HG03460 (cell line): ENCODE results near the gene NUP107.
A peak's percentile ranks its signal among the peaks of the same experiment; 100 is the strongest.

ENCODE experiments used
- ATAC-seq: cut with Tn5 transposase; IDR thresholded peaks from one replicate; pipeline ENCODE4 v1.9.1; 2021; ENCODE audit not compliant: unreplicated experiment

NUP107 gene

DNA sequence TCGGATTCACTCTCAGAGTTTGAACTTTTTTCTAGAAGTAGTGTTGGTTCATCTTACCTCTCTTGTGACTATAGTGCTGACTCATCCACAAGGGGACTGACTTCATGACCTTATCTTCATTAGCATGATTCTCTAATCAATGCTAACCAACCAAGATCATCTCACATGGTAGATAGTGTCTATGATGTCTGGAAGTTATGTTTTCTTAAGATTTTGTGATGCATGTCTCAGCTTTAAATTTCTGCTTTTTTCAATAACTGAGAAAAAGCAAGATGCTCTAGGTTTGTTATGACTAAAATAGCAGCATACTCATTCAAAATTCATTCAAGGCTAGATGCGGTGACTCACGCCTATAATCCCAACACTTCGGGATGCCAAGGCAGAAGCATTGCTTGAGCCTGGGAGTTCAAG is 46.9 kb downstream of the NUP107 start:
- no peak for ATAC-seq

DNA sequence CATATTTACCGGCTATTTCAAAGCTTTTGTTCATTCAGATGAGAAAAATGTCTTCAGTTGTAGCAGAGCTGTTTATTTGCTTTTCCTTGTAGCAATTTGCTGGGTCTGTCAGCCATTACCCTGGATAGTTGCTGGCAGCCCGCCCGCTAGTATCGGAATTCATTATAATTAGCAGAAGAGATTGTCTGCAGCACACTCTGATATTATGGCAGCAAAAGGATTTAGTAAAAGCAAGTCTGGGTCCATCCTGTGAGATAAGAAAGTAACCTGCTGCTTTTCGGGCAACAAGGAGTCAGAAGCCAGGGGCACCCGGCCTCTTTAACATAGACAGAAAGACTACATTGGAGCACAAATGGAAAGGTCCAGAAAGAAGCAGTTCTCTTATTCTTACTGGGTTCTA is 53.1 kb downstream of the NUP107 start:
- no peak for ATAC-seq

DNA sequence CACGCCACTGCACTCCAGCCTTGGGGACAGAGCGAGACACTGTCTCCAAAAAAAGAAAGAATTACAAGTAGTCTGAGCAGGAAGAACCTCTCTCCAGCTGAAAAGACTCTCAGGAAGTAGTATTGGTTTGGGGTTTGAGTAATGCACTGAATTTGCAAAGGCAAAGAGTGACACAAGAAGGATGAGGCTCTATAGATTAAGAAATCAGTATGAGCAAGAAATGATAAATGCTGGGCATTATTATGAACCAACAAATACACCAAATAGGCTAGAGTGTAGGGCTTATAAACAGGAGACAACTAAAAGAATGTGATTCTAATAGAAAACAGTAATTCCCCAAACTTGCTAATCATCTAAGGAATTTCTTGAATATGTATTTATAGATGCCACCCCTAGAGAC is 56.6 kb downstream of the NUP107 start:
- no peak for ATAC-seq

DNA sequence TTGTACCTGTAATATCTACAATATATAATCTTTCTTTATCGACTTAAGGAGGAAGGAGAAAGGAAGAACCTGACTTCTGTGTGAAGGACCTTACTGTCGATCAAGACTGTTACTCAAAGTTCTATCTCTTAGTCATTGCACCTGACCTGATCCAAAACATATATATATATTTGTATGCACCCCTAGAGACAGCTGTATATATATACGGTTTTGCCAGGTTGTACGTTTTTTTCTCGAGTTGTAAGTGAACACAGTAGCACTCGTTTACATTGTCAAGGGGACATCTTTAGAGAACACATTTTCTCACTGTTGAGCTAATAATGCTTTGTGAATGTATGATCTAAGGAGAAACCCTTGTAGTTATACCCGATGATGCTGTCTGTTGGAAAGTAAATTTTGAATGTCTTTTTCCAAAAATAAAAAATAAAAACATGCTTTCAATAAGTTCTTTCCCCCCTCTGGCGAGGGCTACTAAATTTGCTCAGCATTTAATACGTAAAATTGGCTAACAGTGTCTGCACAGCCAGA is 58.7 kb downstream of the NUP107 start:
- ATAC-seq: no peak

DNA sequence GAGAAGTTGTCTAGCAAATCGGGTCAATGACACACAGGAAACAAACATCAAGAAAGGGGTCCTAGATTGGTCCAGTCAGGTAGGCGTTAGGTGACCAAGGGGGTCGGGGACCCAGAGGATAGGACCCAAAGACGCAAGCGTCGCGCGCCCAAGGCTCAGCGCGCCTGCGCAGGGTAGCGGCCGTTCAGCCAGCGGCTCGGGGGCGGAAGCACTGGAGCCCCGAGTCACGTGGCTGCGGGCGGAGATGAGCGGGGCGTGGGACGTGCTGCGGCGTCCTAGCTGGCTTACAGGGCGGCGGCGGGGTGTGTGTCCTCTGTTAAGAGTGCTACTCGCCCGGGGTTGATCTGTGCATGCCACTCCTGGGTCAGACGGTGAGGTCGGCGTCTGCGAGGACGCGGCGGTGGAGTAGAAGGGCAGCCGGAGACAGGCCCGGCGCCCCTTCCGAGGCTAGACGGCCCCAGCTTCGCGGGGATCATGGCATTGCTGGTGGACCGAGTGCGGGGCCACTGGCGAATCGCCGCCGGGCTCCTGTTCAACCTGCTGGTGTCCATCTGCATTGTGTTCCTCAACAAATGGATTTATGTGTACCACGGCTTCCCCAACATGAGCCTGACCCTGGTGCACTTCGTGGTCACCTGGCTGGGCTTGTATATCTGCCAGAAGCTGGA is 59.3 kb downstream of the NUP107 start, which contains the start of gene SLC35E3:
Gene SLC35E3, plus strand, starts transcription at position 273 of the 668 bp plus-strand sequence. Its CDS starts 202 bp downstream, at position 475.
- ATAC-seq: peak; percentile 97

DNA sequence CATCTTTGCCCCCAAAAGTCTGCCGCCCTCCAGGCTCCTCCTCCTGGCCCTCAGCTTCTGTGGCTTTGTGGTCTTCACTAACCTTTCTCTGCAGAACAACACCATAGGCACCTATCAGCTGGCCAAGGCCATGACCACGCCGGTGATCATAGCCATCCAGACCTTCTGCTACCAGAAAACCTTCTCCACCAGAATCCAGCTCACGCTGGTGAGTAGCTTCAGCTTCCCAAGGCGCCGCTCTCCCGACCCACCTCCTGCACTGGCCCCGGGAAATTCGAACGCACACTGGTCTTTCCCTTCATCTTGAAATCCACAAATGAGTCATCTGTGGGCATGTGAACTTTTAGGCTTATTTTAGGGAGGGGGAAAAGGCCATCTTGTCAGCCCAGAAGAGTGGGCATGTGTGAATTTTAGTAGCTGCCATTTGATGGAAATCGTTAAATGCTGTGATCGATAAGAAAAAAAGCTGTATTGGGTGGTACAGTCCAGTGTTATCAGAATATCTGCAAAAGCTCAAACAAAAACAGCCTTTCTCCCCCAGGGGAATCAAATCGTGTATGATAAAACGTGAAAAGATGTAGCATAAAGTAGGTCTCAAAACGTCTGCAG is 59.9 kb downstream of the NUP107 start:
- peak; percentile 41 for ATAC-seq

DNA sequence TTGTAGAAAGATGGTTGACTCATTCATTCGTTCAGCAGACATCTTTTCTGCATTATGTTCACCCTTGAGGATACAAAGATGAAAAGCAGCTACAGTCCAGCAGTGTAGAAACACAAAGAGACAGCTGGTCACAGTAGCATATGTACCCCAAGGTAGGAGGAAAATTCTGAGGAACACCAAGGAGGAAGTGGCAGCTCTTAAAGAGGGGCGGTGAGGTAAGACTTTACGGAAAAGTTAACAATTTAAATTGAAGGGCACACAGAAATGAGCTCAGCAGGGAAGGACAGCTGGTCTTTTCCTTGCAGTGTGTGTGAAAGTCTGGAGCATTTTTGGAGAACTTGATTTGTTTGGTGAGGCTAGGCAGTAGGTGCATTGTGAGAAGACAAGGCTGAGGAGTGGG is 62.7 kb downstream of the NUP107 start:
- ATAC-seq: no peak

DNA sequence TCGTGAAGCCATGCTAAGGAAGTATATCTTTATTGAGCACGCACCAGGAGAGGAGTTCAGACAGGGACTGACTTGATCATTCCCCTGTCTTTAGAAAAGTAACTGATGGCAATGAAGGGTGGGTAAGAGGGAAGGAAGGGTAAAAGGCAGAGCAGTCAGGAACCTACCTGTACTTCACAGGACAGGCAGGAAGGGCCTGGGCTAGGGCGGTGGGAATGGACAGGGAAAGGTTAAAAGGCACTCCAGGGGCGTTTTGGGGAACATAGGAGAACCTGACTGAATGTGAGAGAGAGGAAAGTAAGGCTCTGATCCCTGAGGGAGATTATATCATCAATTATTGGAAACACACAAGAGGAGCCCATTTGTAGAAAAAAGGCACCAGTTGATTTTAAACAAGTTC is 63.1 kb downstream of the NUP107 start:
- no peak for ATAC-seq

DNA sequence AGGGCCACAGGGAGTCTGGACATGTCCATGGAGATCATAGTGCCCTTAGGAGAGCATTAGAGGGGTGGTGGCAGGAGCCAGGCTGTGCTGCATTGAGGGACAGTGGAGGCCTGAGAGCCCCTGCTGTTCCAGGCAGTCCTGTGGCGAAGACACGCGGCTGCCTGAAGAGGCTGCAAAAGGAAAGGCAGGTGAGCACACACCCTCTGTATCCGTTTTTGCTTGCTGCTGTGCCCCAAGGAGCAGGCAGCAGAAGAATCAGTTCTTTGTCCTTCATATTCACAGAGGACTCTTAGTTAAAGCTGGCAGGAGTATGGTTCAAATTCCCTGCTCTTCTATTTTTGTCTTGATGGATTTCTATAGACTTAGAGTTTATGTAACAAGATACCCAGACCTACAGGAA is 63.7 kb downstream of the NUP107 start:
- no peak for ATAC-seq

DNA sequence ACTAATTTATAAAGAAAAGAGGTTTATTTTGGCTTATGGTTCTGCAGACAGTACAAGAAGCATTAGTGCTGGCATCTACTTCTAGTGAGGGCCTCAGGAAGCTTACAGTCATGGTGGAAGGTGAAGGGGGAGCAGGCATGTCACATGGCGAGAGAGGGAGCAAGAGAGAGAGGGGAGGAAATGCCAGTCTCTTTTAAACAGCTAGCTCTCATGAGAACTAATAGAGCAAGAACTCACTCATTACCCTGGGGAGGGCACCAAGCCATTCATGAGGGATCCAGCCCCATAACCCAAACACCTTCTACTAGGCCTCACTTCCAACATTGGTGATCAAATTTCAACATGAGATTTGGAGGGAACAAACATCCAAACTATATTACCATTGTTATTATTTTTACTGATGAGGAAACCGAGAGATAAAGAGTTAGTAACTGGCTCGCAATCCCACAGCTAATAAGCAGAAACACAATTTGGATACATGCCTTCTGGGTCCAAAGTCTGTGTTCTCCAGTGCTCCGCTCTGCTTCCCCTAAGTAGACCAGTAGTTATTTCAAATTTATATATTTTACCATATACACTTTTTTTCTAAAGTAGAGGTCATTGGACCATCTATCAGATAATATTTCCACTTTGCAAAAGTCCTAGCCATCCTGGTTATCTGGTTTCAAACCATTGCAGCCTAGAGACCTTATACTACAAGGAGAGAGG is 68.9 kb downstream of the NUP107 start:
- ATAC-seq: no peak

DNA sequence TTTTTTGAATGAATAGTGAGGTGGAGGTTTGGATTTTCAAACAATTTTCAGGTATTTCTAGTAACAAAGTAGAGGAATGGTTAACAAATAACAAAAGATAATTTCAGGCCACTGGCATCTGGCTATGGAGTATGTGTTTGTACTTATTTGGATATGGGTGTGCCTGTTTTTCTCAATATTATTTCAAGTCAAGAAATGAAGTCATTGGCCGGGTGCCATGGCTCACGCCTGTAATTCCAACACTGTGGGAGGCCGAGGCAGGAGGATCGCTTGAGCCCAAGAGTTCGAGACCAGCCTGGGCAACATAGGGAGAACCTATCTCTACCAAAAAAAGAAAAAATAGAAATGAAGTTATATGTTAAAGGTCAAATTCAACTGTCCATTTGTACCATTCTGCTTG is 73.1 kb downstream of the NUP107 start:
- ATAC-seq: no peak

DNA sequence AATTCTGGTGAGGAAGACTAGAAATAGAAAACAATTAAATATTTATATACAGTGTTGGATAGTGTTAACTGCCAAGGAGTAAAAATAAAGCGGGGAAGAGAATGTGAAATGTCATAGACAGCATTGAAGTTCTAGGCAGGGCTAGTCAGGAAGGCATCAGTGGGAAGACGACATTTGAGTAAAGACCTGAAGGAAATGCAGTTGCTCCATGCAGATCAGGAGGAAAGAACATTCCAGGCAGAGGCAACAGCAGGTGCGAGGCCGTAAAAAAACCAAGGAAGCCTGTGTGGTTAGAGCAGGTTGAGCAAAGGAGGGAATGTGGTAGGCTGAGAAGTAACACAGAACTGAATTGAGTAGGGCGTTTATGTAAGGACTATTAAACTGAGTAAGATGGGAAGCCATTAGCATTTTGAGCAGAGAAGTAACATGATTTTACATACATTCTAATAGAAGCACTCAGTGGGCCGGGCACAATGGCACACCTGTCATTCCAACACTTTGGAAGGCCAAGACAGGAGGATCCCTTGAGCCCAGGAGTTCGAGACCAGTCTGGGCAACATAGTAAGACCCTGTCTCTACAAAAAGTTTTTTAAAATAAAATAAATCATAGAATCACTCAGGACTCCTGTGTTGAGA is 74.1 kb downstream of the NUP107 start:
- no peak for ATAC-seq

DNA sequence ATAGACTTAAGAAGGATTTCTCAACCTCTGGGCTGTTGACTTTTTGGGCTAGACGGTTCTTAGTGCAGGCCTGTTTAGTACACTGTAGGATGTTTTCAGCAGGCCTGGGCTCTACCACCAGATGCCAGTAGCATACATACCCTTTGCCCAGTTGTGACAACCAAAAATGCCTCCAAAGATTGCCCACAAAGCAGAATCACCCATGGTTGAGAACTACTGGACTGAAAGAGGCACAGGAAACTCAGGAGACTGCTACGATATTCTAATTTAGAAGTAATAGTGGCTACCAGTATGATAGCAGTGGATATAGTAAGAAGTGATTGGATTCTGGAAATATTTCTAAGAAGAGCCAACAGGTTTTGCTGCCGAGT is 74.6 kb downstream of the NUP107 start:
- no peak for ATAC-seq

DNA sequence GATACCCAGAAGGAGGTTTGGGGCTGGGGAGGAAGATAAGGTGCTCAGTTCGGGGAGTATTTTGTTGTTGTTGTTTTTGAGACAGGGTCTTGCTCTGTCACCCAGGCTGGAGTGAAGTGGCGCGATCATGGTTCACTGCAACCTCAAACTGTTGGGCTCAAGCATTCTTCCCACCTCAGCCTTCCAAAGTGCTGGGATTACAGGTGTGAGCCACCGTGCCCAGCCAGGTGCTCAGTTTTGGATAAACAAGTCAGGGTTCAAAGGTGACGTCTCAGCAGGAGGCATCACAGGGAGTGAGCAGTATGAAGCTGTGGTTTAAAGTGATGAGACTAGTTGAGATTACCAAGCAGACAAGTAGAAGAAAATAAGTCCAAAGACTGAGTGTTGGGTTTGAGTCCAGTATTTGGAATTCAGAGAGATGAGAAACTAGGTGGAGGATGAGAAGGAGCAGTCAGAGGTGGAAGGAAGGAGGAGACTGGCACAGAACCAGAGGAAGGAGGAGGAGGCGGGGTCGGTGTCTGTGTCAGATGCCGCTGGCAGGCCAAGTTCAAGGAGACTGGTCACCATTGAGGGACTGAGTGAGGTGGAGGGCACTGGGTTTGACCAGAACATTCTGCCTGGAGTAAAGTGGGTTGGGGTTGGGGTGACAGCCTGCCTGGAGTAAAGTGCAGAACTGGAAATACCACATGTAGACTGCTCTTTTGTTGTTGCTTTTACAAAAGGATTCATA is 75.3 kb downstream of the NUP107 start:
- no peak for ATAC-seq

DNA sequence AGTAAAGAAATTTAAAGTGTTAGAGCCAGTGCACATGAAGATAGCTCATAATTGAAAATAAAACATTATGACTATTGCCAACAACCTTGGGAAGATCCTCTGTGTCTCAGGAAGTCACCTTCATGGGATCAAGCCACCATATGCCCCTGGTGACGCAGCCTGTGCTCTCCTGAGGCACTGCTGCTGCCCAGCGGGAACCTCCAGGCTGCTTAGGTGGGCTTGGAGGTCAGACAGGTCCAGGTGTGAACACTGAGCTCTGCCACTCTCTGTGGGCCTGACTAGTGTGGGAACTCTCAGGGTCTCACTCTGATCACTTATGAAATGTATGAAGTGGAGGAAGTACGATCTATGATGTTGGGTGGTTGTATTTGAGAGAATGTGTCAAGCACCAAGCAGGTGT is 75.9 kb downstream of the NUP107 start:
- ATAC-seq: no peak

DNA sequence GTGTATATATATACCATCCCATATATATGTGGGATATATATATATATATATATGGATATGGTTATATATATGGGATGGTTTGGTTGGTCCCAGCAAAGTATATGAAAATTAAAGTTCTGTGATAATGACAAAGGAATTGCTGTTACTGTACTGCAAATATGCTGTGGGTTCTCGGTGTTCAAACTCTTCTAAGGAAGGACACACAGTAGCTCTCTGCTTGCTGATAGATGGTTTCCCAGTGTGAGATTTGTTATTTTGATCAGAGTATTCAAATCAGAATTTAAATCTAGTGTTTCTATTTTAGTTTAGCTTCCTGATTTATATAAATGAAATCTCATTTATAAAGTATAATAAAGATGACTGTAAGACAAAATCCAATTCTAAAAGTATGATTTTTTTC is 78.9 kb downstream of the NUP107 start:
- ATAC-seq: no peak

DNA sequence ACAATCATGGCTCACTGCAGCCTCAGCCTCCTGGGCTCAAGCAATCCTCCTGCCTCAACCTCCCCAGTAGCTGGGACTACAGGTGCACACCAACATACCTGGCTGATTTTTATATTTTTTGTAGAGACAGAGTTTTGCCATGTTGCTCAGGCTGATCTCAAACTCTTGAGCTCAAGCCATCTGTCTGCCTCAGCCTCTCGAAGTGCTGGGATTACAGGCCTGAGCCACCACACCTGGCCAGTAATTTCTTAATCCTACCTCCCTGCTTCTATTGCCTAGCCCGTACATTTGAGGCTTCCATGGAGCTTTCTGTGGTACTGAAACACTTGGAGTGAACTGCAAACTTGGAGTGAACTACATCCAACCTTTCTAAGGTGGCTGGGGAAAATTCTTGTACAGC is 79.9 kb downstream of the NUP107 start:
- no peak for ATAC-seq

DNA sequence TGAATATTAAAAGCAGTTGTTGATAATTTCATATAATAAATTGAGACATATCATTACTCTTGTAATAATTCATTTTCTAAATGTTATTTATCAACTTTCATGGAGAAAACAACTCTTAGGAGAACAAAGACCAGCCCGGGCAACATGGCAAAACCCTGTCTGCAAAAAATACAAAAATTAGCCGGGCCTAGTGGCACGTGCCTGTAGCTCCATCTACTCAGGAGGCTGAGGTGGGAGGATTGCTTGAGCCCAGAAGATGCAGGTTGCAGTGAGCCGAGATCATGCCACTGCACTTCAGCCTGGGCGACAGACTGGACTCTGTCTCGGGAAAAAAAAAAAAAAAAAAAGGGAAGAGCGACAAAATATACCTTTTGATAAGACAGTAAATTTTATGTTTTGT is 80.4 kb downstream of the NUP107 start:
- ATAC-seq: no peak

DNA sequence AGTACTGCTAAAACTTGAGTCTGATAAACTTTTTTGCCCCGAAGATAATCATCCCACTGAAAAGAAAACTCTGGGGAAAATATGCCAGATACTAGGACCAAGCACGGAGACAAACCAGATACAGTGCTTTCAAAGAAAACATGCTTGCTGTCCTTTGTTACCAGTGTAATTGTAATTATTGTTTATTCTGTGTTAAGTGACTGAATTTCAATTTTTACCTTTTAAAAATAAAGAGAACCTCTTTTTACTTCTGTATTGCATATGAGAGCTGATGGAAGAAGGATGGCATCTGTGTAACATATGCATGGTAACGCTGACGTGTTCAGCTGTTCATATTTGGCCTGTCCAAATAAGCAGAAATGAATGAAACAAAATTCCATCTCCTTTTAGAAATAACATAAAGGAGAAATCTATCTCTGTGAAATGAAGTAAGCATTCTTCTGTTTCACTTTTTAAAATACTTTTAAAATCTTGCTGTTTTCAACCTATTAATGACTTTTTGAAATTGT is 81.7 kb downstream of the NUP107 start:
- no peak for ATAC-seq

DNA sequence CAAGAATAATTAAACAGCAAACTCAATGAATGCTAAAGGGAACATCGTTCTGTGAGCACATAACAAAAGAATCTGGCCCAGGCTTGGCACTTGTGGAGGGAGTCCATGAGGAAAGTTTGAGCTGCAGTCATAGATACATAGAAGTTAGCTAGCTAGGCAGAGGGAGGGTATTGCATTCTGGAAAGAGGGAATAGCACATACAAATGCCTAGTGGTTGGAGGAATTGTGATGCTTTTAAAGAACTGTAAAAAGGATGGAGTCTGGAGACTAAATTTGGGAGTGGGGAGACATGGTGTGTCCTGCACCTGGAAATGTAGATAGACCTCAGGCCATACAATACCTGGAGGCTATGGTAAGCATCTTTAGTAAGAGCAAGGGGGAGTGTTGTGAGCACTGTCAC is 83.2 kb downstream of the NUP107 start:
- no peak for ATAC-seq
